Measurements from ENCODE around the gene FANCD2OS.
A peak's percentile ranks its signal among the peaks of the same experiment; 100 is the strongest.
"Not testable (repeated sequence)": the region's sequence is repeated elsewhere in the genome, so short reads cannot be mapped to it uniquely, and the experiment has no call there.

The FANCD2OS gene

DNA sequence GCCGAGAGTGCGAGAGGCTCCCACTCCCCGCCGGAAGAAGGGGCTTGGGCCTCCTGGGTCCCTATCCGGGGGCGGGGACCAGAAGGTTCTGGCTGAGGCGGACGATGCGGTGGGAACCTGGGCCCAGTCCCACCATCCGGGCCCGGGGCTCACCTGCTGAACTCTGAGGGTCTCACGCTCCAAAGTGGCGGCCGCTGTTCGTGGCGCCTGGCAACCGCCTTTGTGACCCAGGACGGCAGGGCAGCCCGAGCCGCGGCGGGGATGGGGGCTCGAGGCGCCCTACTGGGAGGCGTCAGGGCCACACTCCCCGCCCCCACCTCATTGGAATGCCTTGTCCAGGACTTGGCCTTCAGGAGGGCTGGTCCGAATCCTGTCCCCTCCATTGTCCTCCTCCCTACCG lies at the start of gene FANCD2OS:
FANCD2OS (minus strand) TSS at position 165 of the 400 bp plus-strand sequence. CDS start 3,481 bp downstream, outside the sequence.
- no peak for DNase-seq (ENCODE audit: low read depth)

- DNase-seq (ENCODE audit: low read depth): no peak
Measured at GRCh38 chr3:10157031-10157430, 49.0 kb upstream of the FANCD2OS start.

- no peak for DNase-seq (ENCODE audit: low read depth)
Measured at GRCh38 chr3:10155658-10156057, 47.6 kb upstream of the FANCD2OS start.

- DNase-seq (ENCODE audit: low read depth): no peak
Measured at GRCh38 chr3:10155123-10155472, 47.0 kb upstream of the FANCD2OS start.

- DNase-seq (ENCODE audit: low read depth): no peak
Measured at GRCh38 chr3:10154335-10155122, 46.5 kb upstream of the FANCD2OS start.

GRCh38 chr3:10150987-10151386 lies 42.9 kb upstream of the FANCD2OS start:
- no peak for DNase-seq (ENCODE audit: low read depth)

DNA sequence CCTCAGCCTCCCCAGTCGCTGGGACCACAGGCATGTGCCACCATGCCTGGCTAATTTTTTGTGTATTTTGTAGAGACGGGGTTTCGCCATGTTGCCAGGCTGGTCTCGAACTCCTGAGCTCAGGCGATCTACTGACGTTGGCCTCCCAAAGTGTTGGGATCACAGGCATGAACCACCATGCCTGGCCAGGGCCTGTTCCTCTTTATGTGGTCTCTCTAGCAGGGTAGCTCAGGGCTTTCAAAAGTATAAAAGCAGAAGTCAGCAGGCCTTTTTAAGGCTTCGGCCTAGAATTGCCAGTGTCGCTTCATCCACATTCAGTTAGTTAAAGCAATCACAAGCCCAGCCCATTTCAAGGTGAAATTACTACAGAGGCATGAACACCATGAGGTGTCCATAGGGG lies 41.2 kb upstream of the FANCD2OS start:
- DNase-seq (ENCODE audit: low read depth): no peak

GRCh38 chr3:10145685-10146084 lies 37.6 kb upstream of the FANCD2OS start:
- DNase-seq (ENCODE audit: low read depth): no peak

DNA sequence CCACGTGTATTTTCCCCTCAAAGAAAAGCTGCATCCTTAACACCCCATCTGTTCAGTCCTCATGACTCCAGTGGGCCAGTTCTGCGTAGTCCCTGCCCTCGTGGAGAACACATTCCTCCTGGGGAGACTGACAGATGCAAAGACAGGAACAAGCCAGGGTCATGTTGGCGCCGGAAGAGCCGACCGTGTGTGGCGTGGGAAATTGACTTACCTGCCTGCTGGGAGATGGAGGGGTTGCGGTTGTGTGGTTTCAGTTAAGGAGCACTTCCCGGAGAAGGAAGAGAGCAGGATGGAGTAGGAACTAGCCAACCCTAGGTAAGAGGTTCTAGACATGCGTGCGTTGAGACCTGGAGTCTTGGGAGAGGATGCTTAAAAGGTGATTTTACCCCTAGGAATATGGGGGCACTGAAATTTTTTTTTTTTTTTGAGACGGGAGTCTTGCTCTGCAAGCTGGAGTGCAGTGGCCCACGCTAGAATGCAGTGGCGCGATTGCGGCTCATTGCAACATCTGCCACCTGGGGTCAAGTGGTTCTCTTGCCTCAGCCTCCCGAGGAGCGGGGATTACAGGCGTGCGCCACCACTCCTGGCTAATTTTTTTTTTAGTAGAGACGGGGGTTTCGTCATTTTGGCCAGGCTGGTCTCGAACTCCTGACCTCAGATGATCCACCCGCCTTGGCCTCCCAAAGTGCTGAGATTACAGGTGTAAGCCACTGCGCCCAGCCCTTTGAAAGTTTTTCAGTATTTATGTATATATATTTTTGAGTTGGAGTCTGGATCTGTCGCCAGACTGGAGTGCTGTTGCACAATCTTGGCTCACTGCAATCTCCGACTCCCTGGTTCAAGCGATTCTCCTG lies 34.9 kb upstream of the FANCD2OS start:
- no peak for DNase-seq (ENCODE audit: low read depth)

GRCh38 chr3:10140996-10141546 lies 33.0 kb upstream of the FANCD2OS start:
- DNase-seq (ENCODE audit: low read depth): no peak

- DNase-seq (ENCODE audit: low read depth): no peak
Measured at GRCh38 chr3:10137178-10137577, 29.1 kb upstream of the FANCD2OS start.

GRCh38 chr3:10136426-10137005 lies 28.5 kb upstream of the FANCD2OS start:
- no peak for DNase-seq (ENCODE audit: low read depth)

DNA sequence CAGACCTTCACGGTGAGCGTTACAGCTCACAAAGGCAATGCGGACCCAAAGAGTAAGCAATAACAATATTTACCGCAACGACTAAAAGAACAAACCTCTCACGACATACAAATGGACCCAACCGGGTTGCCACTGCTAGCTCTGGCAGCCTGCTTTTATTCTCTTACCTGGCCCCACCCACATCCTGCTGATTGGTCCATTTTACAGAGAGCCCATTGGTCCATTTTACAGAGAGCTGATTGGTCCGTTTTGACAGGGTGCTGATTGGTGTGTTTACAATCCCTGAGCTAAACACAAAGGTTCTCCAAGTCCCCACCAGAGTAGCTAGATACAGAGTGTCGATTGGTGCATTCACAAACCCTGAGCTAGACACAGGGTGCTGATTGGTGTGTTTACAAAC lies 27.8 kb upstream of the FANCD2OS start:
- DNase-seq (ENCODE audit: low read depth): not testable (repeated sequence)

DNA sequence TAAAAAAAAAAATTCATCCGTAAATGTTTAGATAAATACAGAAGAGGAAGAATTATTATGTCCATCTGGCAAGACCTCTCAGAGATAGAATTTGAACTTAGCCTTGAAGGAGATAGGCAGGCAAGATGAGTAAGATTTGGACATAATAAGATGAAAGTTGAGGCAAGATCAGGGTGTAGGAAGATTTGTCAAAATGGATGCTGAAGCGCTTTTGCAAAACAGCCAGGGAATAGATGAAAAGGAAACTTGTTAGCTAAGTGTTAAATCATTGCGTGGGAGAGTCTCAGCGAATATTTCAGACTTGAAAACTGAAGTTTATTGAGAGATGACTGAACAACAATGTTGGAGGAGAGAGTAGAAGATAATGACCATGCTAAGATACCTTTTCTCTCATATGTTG lies 14.7 kb upstream of the FANCD2OS start:
- DNase-seq (ENCODE audit: low read depth): no peak

DNA sequence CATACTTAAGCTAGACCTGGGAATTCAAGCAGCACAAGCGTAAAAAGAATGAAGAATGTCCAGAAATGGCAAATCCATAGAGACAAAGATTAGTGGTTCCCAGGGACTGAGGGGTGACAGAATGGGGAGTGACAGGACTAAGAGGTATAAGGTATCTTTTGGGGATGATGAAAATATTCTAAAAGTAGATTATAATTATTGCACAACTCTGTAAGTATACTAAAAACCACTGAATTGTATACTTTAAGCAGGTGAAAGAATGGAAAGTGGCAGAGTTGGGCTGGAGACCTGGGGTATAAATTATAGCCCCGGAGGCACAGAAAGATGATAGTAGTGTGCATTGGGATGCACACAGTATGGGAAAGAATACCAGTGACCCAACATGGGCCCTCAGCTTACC lies 13.0 kb upstream of the FANCD2OS start:
- DNase-seq (ENCODE audit: low read depth): no peak

DNA sequence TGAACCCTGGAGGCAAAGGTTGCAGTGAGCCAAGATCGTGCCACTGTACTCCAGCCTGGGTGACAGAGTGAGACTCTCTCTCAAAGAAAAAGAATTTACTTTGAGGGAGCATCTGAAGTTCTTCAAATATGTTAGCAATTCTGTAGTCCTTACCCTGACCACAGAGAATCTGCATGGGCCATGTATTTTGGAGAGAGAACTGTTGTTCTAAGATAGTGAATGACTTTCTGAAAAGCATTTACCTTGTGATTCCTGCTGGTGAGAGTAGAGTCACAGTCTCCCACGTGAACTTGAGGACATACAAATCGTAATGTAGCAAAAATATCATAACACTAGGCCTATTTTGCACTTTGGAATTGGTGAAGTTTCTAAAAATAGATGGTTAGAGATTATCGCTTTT lies 11.3 kb upstream of the FANCD2OS start:
- no peak for DNase-seq (ENCODE audit: low read depth)

DNA sequence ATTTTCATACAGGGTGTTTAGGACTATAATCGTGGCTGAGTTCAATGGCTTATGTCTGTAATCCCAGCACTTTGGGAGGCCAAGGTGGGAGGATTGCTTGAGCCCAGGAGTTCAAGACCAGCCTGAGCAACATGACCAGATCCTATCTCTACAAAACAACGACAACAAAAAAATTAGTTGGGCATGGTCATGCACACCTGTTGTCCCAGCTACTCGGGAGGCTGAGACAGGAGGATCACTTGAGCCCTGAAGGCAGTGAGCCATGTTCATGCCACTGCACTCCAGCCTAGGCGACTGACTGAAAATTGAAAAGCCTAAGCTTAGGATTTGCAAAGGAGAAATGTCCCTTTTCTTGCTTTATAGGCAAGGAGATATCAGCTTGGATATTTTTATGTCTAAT lies 8.9 kb upstream of the FANCD2OS start:
- DNase-seq (ENCODE audit: low read depth): no peak

DNA sequence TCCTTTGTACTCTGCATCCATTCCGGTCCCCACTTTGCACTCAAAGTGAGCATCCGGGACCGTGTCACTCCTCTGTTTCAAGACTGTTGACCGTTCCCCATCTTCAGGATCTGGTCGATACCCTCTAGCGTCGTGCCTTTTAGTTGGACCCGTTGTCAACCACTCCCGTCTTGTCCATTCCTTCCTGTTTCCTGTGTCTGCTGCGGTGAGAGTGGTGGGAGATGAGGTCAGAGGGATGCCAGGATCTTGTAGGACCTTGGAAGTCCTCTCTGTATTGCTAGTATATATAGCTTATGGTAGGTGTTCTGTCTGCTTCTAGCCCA lies 8.0 kb upstream of the FANCD2OS start:
- peak; percentile 17 for DNase-seq (ENCODE audit: low read depth)

DNA sequence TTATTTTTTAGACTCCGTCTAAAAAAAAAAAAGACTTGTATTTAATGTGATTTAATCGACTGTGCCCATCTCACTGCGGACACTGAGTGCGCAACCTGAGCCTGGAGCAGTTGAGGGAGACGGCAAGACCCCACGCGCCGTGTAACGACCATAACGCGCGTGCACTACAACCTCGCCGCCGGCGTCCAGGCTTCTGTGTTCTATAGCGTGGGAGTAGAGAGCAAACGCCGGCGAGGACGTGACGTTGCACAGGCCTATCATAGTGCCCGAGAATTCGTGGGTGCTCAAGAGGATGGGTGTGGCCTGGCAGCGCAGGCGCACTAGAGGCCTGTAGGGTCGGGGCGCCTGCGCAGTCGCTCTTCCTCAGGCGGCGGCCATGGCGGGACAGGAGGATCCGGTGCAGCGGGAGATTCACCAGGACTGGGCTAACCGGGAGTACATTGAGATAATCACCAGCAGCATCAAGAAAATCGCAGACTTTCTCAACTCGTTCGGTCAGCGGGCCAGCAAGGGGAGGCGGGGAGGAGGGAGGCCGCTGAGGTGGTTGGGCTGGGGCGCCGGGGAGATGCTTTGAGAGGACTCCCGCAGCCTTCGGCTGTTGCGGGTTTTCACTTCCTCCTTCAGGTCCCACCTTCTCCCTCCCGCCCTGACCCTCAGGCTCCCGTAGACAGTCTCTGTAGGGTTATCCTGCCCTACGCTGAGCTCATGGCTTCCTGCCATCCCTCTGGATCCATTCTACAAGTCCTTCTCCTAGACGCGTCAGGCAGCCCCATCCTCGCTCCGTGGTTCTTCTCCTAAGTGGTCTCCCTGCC lies 7.5 kb upstream of the FANCD2OS start, which contains the start of gene BRK1:
BRK1 (plus strand) TSS at position 350 of the 812 bp plus-strand sequence; CDS start at position 377, 27 bp downstream.
- DNase-seq (ENCODE audit: low read depth): peak; percentile 89

- no peak for DNase-seq (ENCODE audit: low read depth)
Measured at GRCh38 chr3:10106919-10107318, 1.1 kb downstream of the FANCD2OS start.

GRCh38 chr3:10099041-10099440 lies 9.0 kb downstream of the FANCD2OS start:
- no peak for DNase-seq (ENCODE audit: low read depth)

DNA sequence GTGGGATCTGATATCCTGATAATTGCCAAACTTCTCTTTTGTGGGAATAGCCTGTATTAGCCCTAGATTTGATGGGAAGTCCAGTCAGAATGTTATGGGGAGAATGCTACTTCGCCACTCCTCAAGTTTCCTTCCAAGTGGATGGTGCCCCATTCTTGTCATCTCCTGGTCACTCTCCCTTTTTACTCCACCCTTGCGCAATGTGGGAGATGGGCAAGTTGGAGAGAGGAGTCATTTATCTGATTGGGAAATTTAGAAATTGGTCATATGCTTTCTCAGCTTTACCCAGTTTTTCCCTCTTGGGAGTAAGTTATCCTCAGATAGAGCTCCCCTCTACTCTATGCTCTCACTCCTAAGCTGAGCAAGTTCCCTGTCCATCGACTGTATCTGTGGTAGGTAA lies 14.4 kb downstream of the FANCD2OS start:
- DNase-seq (ENCODE audit: low read depth): no peak

Data from non-pigmented ciliary epithelial cell (primary cell).